ENCODE results near the gene GPD1.

- TF ChIP-seq CTCF (IDR thresholded peaks at IDR 0.05; ENCODE audit: low read depth, low read length) (no peak), POLR2A (IDR thresholded peaks at IDR 0.05; ENCODE audit: extremely low read depth, insufficient read length) (no peak), MYC (IDR thresholded peaks at IDR 0.05; ENCODE audit: low read depth, low read length) (no peak), MAX (IDR thresholded peaks at IDR 0.05; ENCODE audit: low read depth, low read length) (no peak)
These were observed 18.2 kb upstream of the GPD1 start for GRCh38 chr12:50085615-50086072.

Measured in NB4 (cell line).